ES-I3 (cell line): ENCODE data around the gene ZG16.

ENCODE experiments used
- H3K36me3 ChIP-seq: 2 replicates; pipeline ENCODE4 v1.6.1; 2013; ENCODE audit warnings: mild to moderate bottlenecking, low read length, control low read depth, moderate library complexity; ENCODE audit not compliant: insufficient read depth
- H3K4me1 ChIP-seq: 2 replicates; pipeline ENCODE4 v1.6.1; 2013; ENCODE audit warnings: mild to moderate bottlenecking, control low read depth, low read length; ENCODE audit not compliant: insufficient read depth
- H3K9ac ChIP-seq: 2 replicates; pipeline ENCODE4 v1.6.1; 2013; ENCODE audit warnings: low read depth, mild to moderate bottlenecking, low read length, moderate library complexity
- H3K9me3 ChIP-seq: 2 replicates; pipeline ENCODE4 v1.6.1; 2013; ENCODE audit warnings: mild to moderate bottlenecking, low read length, moderate library complexity; ENCODE audit not compliant: control insufficient read depth, insufficient read depth

ZG16 gene

GRCh38 chr16:29826342-29826695 is 48.3 kb downstream of the ZG16 start:
- Histone ChIP-seq H3K4me1 (peaks cover 31% of the 10 kb centered on the region; the same call in 1 of the 2 replicates), H3K9ac (no peak overlapping the region)

GRCh38 chr16:29830774-29831173 is 52.7 kb downstream of the ZG16 start:
- Histone ChIP-seq H3K9ac (no peak overlapping the region), H3K36me3 (no peaks in the 10 kb centered on the region; the same call in 1 of the 2 replicates), H3K4me1 (peaks cover 4% of the 10 kb centered on the region; the same call in 1 of the 2 replicates), H3K9me3 (no peaks in the 10 kb centered on the region)

More at GRCh38 chr16:29826342-29826695, 48.3 kb downstream of the ZG16 start:
- no peaks in the 10 kb centered on the region for H3K9me3 ChIP-seq
- no peaks in the 10 kb centered on the region for H3K36me3 ChIP-seq

GRCh38 chr16:29831490-29831889 is 53.4 kb downstream of the ZG16 start:
- Histone ChIP-seq H3K36me3 (no peaks in the 10 kb centered on the region; the same call in 1 of the 2 replicates), H3K9me3 (no peaks in the 10 kb centered on the region), H3K9ac (no peak overlapping the region), H3K4me1 (no peaks in the 10 kb centered on the region)
